GM19452 (cell line): ENCODE measurements around the gene TAOK3.
"Not testable (repeated sequence)": the region's sequence is repeated elsewhere in the genome, so short reads cannot be mapped to it uniquely, and the experiment has no call there.

Experiments used
- ATAC-seq: cut with Tn5 transposase; IDR thresholded peaks from one replicate; pipeline ENCODE4 v1.9.1; 2021; ENCODE audit not compliant: unreplicated experiment

TAOK3 gene

GRCh38 chr12:118344829-118345228 is 27.9 kb downstream of the TAOK3 start:
- ATAC-seq = no peak

- no peak for ATAC-seq
These were observed 30.6 kb downstream of the TAOK3 start for GRCh38 chr12:118342090-118342489.

GRCh38 chr12:118337194-118337838 is 35.4 kb downstream of the TAOK3 start:
- ATAC-seq = no peak

- ATAC-seq = no peak
These were observed 36.6 kb downstream of the TAOK3 start for GRCh38 chr12:118336123-118336522.

- ATAC-seq = no peak
These were observed 37.7 kb downstream of the TAOK3 start for GRCh38 chr12:118334939-118335567.

- ATAC-seq = no peak
These were observed 38.5 kb downstream of the TAOK3 start for GRCh38 chr12:118334241-118334640.

GRCh38 chr12:118332511-118332910 is 40.2 kb downstream of the TAOK3 start:
- no peak for ATAC-seq

GRCh38 chr12:118330421-118331018 is 42.2 kb downstream of the TAOK3 start:
- peak; percentile 66 for ATAC-seq

GRCh38 chr12:118328486-118329330 is 44.0 kb downstream of the TAOK3 start:
- no peak for ATAC-seq

- no peak for ATAC-seq
These were observed 45.3 kb downstream of the TAOK3 start for GRCh38 chr12:118327391-118327790.

GRCh38 chr12:118326991-118327390 is 45.7 kb downstream of the TAOK3 start:
- ATAC-seq = no peak

GRCh38 chr12:118325081-118325480 is 47.6 kb downstream of the TAOK3 start:
- no peak for ATAC-seq

- no peak for ATAC-seq
These were observed 53.1 kb downstream of the TAOK3 start for GRCh38 chr12:118319627-118320026.

GRCh38 chr12:118318744-118319143 is 54.0 kb downstream of the TAOK3 start:
- ATAC-seq = no peak

- no peak for ATAC-seq
These were observed 55.0 kb downstream of the TAOK3 start for GRCh38 chr12:118317729-118318128.

- ATAC-seq = no peak
These were observed 56.9 kb downstream of the TAOK3 start for GRCh38 chr12:118315821-118316220.

GRCh38 chr12:118312578-118312977 is 60.1 kb downstream of the TAOK3 start:
- peak; percentile 77 for ATAC-seq

GRCh38 chr12:118311666-118312065 is 61.0 kb downstream of the TAOK3 start:
- no peak for ATAC-seq

- ATAC-seq = no peak
These were observed 62.4 kb downstream of the TAOK3 start for GRCh38 chr12:118310320-118310719.

GRCh38 chr12:118308006-118308405 is 64.7 kb downstream of the TAOK3 start:
- ATAC-seq = not testable (repeated sequence)
